ENCODE results near the gene DCLK1. TPM values are rescaled to one million over a fixed set of nuclear protein-coding genes. Genes with fewer than 3 reads are reported as not detected.

The DCLK1 gene
- total and polyA plus RNA-seq, 10 of the 15 experiments (the other 5 are each of a cell fraction or from before 2014, with no cell fraction given) = not detected

GRCh38 chr13:36134632-36135031 lies 3.5 kb upstream of the DCLK1 start:
- no TSS peak for BruUV-seq (replicated peaks)
- TF ChIP-seq NR2C1 (IDR thresholded peaks at IDR 0.05) (no peak), NFYA (IDR thresholded peaks at IDR 0.05; ENCODE audit: borderline replicate concordance, low read depth, low read length) (no peak), RB1 (IDR thresholded peaks at IDR 0.05; ENCODE audit: borderline replicate concordance) (no peak), KAT2A (conservative IDR thresholded peaks at IDR 0.05; ENCODE audit: control insufficient read depth, low read depth, low read length) (no peak), WRNIP1 (IDR thresholded peaks at IDR 0.05; ENCODE audit: borderline replicate concordance, low read depth, low read length) (no peak), BMI1 (IDR thresholded peaks at IDR 0.05; ENCODE audit: borderline replicate concordance) (no peak), CREB1 (IDR thresholded peaks at IDR 0.05; ENCODE audit: low read depth) (no peak), KLF5 (IDR thresholded peaks at IDR 0.05; ENCODE audit: partially characterized antibody) (no peak), ETV6 (conservative IDR thresholded peaks at IDR 0.05 in 1 of 2, IDR thresholded peaks at IDR 0.05 in 1 of 2; ENCODE audit: borderline replicate concordance in 1 of 2, low read depth in 1 of 2) (no peak), CHD2 (IDR thresholded peaks at IDR 0.05; ENCODE audit: borderline replicate concordance, low read depth, low read length) (no peak), CHD1 (IDR thresholded peaks at IDR 0.05; ENCODE audit: low read depth, low read length) (no peak), PBX3 (IDR thresholded peaks at IDR 0.05; ENCODE audit: insufficient replicate concordance, low read depth, low read length) (no peak)
- TF ChIP-seq, protein P1, sequence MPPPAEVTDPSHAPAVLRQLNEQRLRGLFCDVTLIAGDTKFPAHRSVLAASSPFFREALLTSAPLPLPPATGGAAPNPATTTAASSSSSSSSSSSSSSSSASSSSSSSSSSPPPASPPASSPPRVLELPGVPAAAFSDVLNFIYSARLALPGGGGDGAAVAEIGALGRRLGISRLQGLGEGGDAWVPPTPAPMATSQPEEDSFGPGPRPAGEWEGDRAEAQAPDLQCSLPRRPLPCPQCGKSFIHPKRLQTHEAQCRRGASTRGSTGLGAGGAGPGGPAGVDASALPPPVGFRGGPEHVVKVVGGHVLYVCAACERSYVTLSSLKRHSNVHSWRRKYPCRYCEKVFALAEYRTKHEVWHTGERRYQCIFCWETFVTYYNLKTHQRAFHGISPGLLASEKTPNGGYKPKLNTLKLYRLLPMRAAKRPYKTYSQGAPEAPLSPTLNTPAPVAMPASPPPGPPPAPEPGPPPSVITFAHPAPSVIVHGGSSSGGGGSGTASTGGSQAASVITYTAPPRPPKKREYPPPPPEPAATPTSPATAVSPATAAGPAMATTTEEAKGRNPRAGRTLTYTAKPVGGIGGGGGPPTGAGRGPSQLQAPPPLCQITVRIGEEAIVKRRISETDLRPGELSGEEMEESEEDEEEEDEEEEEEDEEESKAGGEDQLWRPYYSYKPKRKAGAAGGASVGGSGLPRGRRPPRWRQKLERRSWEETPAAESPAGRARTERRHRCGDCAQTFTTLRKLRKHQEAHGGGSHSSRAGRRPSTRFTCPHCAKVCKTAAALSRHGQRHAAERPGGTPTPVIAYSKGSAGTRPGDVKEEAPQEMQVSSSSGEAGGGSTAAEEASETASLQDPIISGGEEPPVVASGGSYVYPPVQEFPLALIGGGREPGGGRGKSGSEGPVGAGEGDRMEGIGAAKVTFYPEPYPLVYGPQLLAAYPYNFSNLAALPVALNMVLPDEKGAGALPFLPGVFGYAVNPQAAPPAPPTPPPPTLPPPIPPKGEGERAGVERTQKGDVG (CRISPR knock-in tag; IDR thresholded peaks at IDR 0.05) = no peak
- TF ChIP-seq, protein P2, sequence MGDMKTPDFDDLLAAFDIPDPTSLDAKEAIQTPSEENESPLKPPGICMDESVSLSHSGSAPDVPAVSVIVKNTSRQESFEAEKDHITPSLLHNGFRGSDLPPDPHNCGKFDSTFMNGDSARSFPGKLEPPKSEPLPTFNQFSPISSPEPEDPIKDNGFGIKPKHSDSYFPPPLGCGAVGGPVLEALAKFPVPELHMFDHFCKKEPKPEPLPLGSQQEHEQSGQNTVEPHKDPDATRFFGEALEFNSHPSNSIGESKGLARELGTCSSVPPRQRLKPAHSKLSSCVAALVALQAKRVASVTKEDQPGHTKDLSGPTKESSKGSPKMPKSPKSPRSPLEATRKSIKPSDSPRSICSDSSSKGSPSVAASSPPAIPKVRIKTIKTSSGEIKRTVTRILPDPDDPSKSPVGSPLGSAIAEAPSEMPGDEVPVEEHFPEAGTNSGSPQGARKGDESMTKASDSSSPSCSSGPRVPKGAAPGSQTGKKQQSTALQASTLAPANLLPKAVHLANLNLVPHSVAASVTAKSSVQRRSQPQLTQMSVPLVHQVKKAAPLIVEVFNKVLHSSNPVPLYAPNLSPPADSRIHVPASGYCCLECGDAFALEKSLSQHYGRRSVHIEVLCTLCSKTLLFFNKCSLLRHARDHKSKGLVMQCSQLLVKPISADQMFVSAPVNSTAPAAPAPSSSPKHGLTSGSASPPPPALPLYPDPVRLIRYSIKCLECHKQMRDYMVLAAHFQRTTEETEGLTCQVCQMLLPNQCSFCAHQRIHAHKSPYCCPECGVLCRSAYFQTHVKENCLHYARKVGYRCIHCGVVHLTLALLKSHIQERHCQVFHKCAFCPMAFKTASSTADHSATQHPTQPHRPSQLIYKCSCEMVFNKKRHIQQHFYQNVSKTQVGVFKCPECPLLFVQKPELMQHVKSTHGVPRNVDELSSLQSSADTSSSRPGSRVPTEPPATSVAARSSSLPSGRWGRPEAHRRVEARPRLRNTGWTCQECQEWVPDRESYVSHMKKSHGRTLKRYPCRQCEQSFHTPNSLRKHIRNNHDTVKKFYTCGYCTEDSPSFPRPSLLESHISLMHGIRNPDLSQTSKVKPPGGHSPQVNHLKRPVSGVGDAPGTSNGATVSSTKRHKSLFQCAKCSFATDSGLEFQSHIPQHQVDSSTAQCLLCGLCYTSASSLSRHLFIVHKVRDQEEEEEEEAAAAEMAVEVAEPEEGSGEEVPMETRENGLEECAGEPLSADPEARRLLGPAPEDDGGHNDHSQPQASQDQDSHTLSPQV (IDR thresholded peaks at IDR 0.05) = no peak
- Histone ChIP-seq H3K36me3 (ENCODE audit: control insufficient read depth in 2 of 2, insufficient read depth in 2 of 2, low read length in 1 of 2) (no peaks in the 10 kb centered on the region), H3K4me1 (ENCODE audit: control insufficient read depth, insufficient read depth, low read length) (no peaks in the 10 kb centered on the region), H3K27ac (ENCODE audit: control insufficient read depth, insufficient read depth) (no peak overlapping the region), H3K4me2 (ENCODE audit: control insufficient read depth, insufficient read depth) (no peak overlapping the region), H3K9ac (ENCODE audit: control insufficient read depth, insufficient read depth, low read length) (no peak overlapping the region), H3K9me3 (replicated peaks; ENCODE audit: control insufficient read depth, insufficient read depth, low read length) (no peaks in the 10 kb centered on the region), H3K4me3 (no peak overlapping the region), H2AFZ (ENCODE audit: control insufficient read depth, low read depth, low read length) (no peak overlapping the region), H4K20me1 (ENCODE audit: control insufficient read depth, insufficient read depth) (no peaks in the 10 kb centered on the region), H3K79me2 (ENCODE audit: control insufficient read depth, insufficient read depth, low read length) (no peaks in the 10 kb centered on the region), H3K27me3 (replicated peaks in 1 of 2; ENCODE audit: control insufficient read depth in 2 of 2, insufficient read depth in 2 of 2, low read length in 1 of 2) (peaks cover 3% of the 10 kb centered on the region in 2 experiments; a peak in 2 of 4 replicates)
- ChIA-PET SMC1A (ENCODE audit: uncharacterized antibody, unreplicated experiment) (no interaction called here), POLR2A (no interaction called here), CTCF (no interaction called here), RAD21 (ENCODE audit: unreplicated experiment) (no interaction called here)
- DNase-seq (ENCODE audit: low read depth, low spot score) (no peak), FAIRE-seq (no peak), ATAC-seq (no peak)
- WGBS (ENCODE audit: insufficient coverage, insufficient replicate concordance, low lambda C conversion rate, missing lambda C conversion rate) = 0% methylated on average over 1 of the region's 1 CpG
- intact Hi-C loops (cut with micrococcal nuclease; ENCODE audit: unreplicated experiment) = no loop called here
- in situ Hi-C loops (cut with MboI) = no loop called here
